Tibial artery (tissue), 4 donors: Measurements from ENCODE around the gene ZNF273.

Experiments used
- DNase-seq, 2 donors: peaks; one replicate each; pipeline ENCODE4 v3.0.0-alpha.2; 2019
- H3K27ac ChIP-seq, 2 donors: fragments of 200-600 bp; sonication (generic) in 1 of 2; 1 replicate in 1 of 2; 2 replicates in 1 of 2; pipeline ENCODE4 v1.5.1; 2018 to 2019; ENCODE audit warnings: mild to moderate bottlenecking in 1 of 2
- H3K27me3 ChIP-seq, 2 donors: fragments of 200-600 bp; sonication (generic) in 1 of 2; one replicate each; pipeline versions ENCODE4 v1.5.1 to v1.6.0; 2016 to 2019
- H3K36me3 ChIP-seq, 3 donors: fragments of 200-600 bp; sonication (generic) in 2 of 3; one replicate each; pipeline ENCODE4 v1.5.1; 2016 to 2019; ENCODE audit warnings: mild to moderate bottlenecking in 2 of 3
- H3K4me1 ChIP-seq, 4 donors: fragments of 200-600 bp; sonication (generic) in 2 of 4; 1 replicate in 3 of 4; 2 replicates in 1 of 4; pipeline ENCODE4 v1.5.1; 2016 to 2019
- H3K4me3 ChIP-seq, 2 donors: fragments of 200-600 bp; sonication (generic) in 1 of 2; 1 replicate in 1 of 2; 2 replicates in 1 of 2; pipeline ENCODE4 v1.5.1; 2018 to 2019; ENCODE audit warnings: mild to moderate bottlenecking in 2 of 2
- H3K9me3 ChIP-seq, 3 donors: fragments of 200-600 bp; sonication (generic) in 1 of 3; one replicate each; pipeline ENCODE4 v1.5.1; 2016 to 2019
- CTCF ChIP-seq, 2 experiments: fragments of 200-600 bp in 1 of 2; fragments of 450-650 bp in 1 of 2; IDR thresholded peaks; one replicate each; pipeline ENCODE4 v1.5.1; 2017 to 2019; ENCODE audit warnings: antibody characterized with exemption in 2 of 2, mild to moderate bottlenecking in 1 of 2, moderate library complexity in 1 of 2
- intact Hi-C: fragments of 100-400 bp; cut with DNase I; formaldehyde crosslinking; loops from one replicate; pipeline ENCODE4 v1.15.0; 2023; ENCODE audit warnings: low total_unique reads

Gene ZNF273

GRCh38 chr7:64874562-64875250 lies 28.4 kb upstream of the ZNF273 start:
- intact Hi-C loops = no loop called here
- Histone ChIP-seq H3K27me3 (peaks cover 0 to 6% of the 10 kb centered on the region in 2 donors), H3K4me3 (no peak overlapping the region), H3K9me3 (no peaks in the 10 kb centered on the region), H3K36me3 (no peaks in the 10 kb centered on the region), H3K27ac (no peak overlapping the region), H3K4me1 (peaks cover 0 to 8% (median 2%) of the 10 kb centered on the region in 4 donors)
- DNase-seq = peak in 1 of 2 donors; percentile 42
- no peak for TF ChIP-seq CTCF (IDR thresholded peaks at IDR 0.05)

- Histone ChIP-seq H3K27ac (no peak overlapping the region), H3K4me1 (peaks cover 0 to 8% (median 2%) of the 10 kb centered on the region in 4 donors), H3K36me3 (no peaks in the 10 kb centered on the region), H3K4me3 (no peak overlapping the region), H3K9me3 (no peaks in the 10 kb centered on the region), H3K27me3 (peaks cover 0 to 3% of the 10 kb centered on the region in 2 donors)
- DNase-seq = peak in 1 of 2 donors; percentile 41
- no peak for TF ChIP-seq CTCF (IDR thresholded peaks at IDR 0.05)
- intact Hi-C loops = no loop called here
Measured at GRCh38 chr7:64875258-64875657, 27.8 kb upstream of the ZNF273 start.

GRCh38 chr7:64875658-64876406 lies 27.2 kb upstream of the ZNF273 start:
- H3K27me3 ChIP-seq = peaks cover 0 to 3% of the 10 kb centered on the region in 2 donors
- DNase-seq = no peak
- intact Hi-C loops = no loop called here
- peaks cover 0 to 8% (median 2%) of the 10 kb centered on the region in 4 donors for H3K4me1 ChIP-seq
- no peaks in the 10 kb centered on the region for H3K9me3 ChIP-seq
- no peaks in the 10 kb centered on the region for H3K36me3 ChIP-seq
- TF ChIP-seq CTCF (IDR thresholded peaks at IDR 0.05) = no peak
- no peak overlapping the region for H3K27ac ChIP-seq
- no peak overlapping the region for H3K4me3 ChIP-seq

GRCh38 chr7:64876792-64877713 lies 26.0 kb upstream of the ZNF273 start:
- no peak for TF ChIP-seq CTCF (IDR thresholded peaks at IDR 0.05)
- H3K9me3 ChIP-seq = no peaks in the 10 kb centered on the region
- peak overlapping the region; percentile 20 to 40 for H3K4me3 ChIP-seq
- H3K4me1 ChIP-seq = peaks cover 0 to 15% (median 6%) of the 10 kb centered on the region in 4 donors
- no peak overlapping the region for H3K27ac ChIP-seq
- peak in 1 of 2 donors; percentile 70 for DNase-seq
- H3K36me3 ChIP-seq = no peaks in the 10 kb centered on the region
- H3K27me3 ChIP-seq = peaks cover 0 to 3% of the 10 kb centered on the region in 2 donors
- intact Hi-C loops = no loop called here
